DOHH2 (cell line): ENCODE data around the gene CNN3.

Experiments
- H3F3A ChIP-seq: fragments of 200-600 bp; sonication (generic), shearing (Covaris generic); 2 replicates; pipeline ENCODE4 v1.6.0; 2016; ENCODE audit warnings: antibody characterized with exemption, mild to moderate bottlenecking; ENCODE audit not compliant: control insufficient read depth, insufficient read depth
- H3K27ac ChIP-seq: fragments of 200-600 bp; sonication (generic); 2 replicates; pipeline ENCODE4 v1.5.1; 2014; ENCODE audit warnings: low read depth, mild to moderate bottlenecking, low read length, moderate library complexity
- H3K27me3 ChIP-seq: fragments of 200-600 bp; sonication (generic); 2 replicates; pipeline ENCODE4 v1.6.1; 2014; ENCODE audit warnings: mild to moderate bottlenecking, low read length, mixed read lengths; ENCODE audit not compliant: control insufficient read depth
- H3K36me3 ChIP-seq: fragments of 200-600 bp; sonication (generic); 2 replicates; pipeline ENCODE4 v1.6.1; 2014; ENCODE audit warnings: mild to moderate bottlenecking, low read length, moderate library complexity, mixed read lengths; ENCODE audit not compliant: control insufficient read depth
- H3K4me1 ChIP-seq: fragments of 200-600 bp; sonication (generic); 2 replicates; pipeline ENCODE4 v1.6.1; 2014; ENCODE audit warnings: mild to moderate bottlenecking, low read length, mixed read lengths; ENCODE audit not compliant: control insufficient read depth
- H3K4me2 ChIP-seq: fragments of 200-600 bp; sonication (generic); 2 replicates; pipeline ENCODE4 v1.6.0; 2014; ENCODE audit warnings: mild to moderate bottlenecking, low read length, moderate library complexity
- H3K4me3 ChIP-seq: fragments of 200-600 bp; sonication (generic); 2 replicates; pipeline ENCODE4 v1.5.1; 2014; ENCODE audit warnings: mild to moderate bottlenecking, low read length, mixed read lengths
- H3K79me2 ChIP-seq: fragments of 200-600 bp; sonication (generic); 2 replicates; pipeline ENCODE4 v1.6.1; 2014; ENCODE audit warnings: mild to moderate bottlenecking, low read length, mixed read lengths; ENCODE audit not compliant: control insufficient read depth
- H3K9me2 ChIP-seq: fragments of 200-600 bp; sonication (generic); replicated peaks from 2 replicates; pipeline ENCODE4 v1.6.1; 2014; ENCODE audit warnings: mild to moderate bottlenecking, low read length, mixed read lengths; ENCODE audit not compliant: control insufficient read depth
- H3K9me3 ChIP-seq: fragments of 200-600 bp; sonication (generic); 2 replicates; pipeline ENCODE4 v1.6.1; 2014; ENCODE audit warnings: antibody characterized with exemption, low read length, mixed read lengths; ENCODE audit not compliant: control insufficient read depth, insufficient read depth
- H4K20me1 ChIP-seq: fragments of 200-600 bp; sonication (generic); 2 replicates; pipeline ENCODE4 v1.6.0; 2014; ENCODE audit warnings: low read depth, mild to moderate bottlenecking, antibody characterized with exemption, low read length, moderate library complexity; ENCODE audit not compliant: control insufficient read depth, insufficient read depth
- EZH2phosphoT487 ChIP-seq: fragments of 200-600 bp; sonication (generic); IDR thresholded peaks from 2 replicates; pipeline ENCODE4 v1.6.1; 2017; ENCODE audit warnings: borderline replicate concordance, mild to moderate bottlenecking, antibody characterized with exemption, low read length, moderate library complexity, mixed read lengths
- TF ChIP-seq, protein P1 (sequence below): fragments of 200-600 bp; sonication (generic); IDR thresholded peaks from one replicate; pipeline ENCODE4 v1.5.1; 2014; ENCODE audit warnings: antibody characterized with exemption, mild to moderate bottlenecking, low read depth, low read length; ENCODE audit not compliant: poor library complexity, severe bottlenecking

Gene CNN3

DNA sequence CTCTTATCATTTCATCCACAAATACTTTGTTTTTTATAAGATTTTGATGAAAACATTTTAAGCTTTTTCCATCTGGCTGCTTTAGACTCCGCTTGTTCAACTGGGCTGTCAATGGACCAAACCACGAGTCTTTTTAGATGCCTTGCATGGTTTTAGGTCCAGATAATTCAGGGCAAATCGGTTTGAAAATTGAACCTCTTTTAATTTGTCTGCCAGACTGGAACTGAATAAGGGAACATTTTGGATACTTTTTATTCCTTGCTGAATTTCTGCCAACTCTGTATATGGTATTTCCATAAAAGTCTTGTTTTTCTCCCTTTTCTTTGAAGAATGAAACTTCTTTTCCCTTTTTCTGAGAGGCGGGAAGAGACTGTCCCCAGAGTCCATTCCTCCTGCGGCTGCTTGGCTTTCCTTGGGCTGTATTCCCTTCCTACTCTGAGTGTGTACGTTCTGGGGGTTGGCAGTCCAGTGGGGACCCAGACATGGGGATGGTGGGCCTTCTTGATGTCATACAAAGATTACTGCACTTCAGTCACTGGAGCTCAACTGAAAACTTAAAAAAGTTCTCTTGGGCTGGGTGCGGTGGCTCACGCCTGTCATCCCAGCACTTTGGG lies 46.5 kb upstream of the CNN3 start:
- TF ChIP-seq EZH2phosphoT487, result no peak
- TF ChIP-seq, protein P1, sequence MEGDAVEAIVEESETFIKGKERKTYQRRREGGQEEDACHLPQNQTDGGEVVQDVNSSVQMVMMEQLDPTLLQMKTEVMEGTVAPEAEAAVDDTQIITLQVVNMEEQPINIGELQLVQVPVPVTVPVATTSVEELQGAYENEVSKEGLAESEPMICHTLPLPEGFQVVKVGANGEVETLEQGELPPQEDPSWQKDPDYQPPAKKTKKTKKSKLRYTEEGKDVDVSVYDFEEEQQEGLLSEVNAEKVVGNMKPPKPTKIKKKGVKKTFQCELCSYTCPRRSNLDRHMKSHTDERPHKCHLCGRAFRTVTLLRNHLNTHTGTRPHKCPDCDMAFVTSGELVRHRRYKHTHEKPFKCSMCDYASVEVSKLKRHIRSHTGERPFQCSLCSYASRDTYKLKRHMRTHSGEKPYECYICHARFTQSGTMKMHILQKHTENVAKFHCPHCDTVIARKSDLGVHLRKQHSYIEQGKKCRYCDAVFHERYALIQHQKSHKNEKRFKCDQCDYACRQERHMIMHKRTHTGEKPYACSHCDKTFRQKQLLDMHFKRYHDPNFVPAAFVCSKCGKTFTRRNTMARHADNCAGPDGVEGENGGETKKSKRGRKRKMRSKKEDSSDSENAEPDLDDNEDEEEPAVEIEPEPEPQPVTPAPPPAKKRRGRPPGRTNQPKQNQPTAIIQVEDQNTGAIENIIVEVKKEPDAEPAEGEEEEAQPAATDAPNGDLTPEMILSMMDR, result no peak
- Histone ChIP-seq H3K4me1 (peaks cover 2% of the 10 kb centered on the region), H4K20me1 (no peaks in the 10 kb centered on the region), H3K79me2 (no peaks in the 10 kb centered on the region), H3K9me2 (no peaks in the 10 kb centered on the region), H3K4me3 (no peak overlapping the region), H3K27me3 (no peaks in the 10 kb centered on the region), H3K36me3 (no peaks in the 10 kb centered on the region), H3K9me3 (no peaks in the 10 kb centered on the region), H3F3A (no peaks in the 10 kb centered on the region), H3K27ac (no peak overlapping the region), H3K4me2 (no peak overlapping the region)

DNA sequence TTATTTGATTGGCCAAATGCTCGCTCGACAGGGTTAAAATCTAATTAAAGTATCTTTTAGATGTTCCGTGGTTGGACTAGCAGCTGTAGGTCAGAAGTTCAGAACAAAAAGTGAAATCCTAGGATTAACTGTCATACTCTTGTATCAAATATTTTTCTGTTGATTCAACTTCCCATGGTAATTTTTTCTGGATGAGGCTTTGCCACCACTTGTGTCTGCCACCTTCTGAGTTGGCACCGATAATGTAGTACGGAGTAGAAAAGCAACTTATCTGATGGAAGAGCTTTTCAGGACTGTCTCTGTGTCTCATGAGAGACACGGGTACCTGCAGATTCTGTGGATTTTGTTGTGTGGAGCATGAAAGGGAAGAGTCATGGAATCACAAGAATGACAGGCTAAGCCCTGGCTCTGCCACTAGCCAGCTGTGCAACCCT lies 44.6 kb upstream of the CNN3 start:
- H3K27ac ChIP-seq, result no peak overlapping the region
- no peaks in the 10 kb centered on the region for H3K79me2 ChIP-seq
- no peaks in the 10 kb centered on the region for H3K9me3 ChIP-seq
- no peak overlapping the region for H3K4me2 ChIP-seq
- no peak overlapping the region for H3K4me3 ChIP-seq
- no peaks in the 10 kb centered on the region for H3F3A ChIP-seq
- H4K20me1 ChIP-seq, result no peaks in the 10 kb centered on the region
- TF ChIP-seq EZH2phosphoT487, result no peak
- TF ChIP-seq, protein P1, result no peak
- H3K4me1 ChIP-seq, result no peaks in the 10 kb centered on the region
- no peaks in the 10 kb centered on the region for H3K36me3 ChIP-seq
- H3K9me2 ChIP-seq, result no peaks in the 10 kb centered on the region
- H3K27me3 ChIP-seq, result no peaks in the 10 kb centered on the region

DNA sequence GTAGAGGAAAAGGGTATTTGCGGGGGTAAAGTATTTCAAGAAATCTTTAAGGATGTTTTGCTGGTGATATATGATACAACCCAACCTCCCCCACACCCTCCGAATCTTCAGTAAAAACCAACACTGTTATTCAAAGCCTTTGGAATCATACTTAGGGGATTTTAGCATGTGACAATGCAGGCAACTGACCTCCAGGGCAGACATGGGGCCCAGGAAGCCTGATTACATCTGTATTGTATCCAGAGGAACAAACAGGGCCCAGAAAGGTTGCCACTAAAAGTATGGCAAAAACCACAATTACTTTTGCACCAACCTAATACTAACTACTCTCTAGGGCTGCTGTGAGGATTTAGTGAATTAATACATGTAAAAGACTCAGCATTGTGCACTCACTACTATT lies 43.9 kb upstream of the CNN3 start:
- Histone ChIP-seq H3K9me2 (no peaks in the 10 kb centered on the region), H3K4me1 (peaks cover 5% of the 10 kb centered on the region), H3F3A (no peaks in the 10 kb centered on the region), H3K36me3 (no peaks in the 10 kb centered on the region), H4K20me1 (no peaks in the 10 kb centered on the region), H3K4me2 (no peak overlapping the region), H3K9me3 (no peaks in the 10 kb centered on the region), H3K27me3 (no peaks in the 10 kb centered on the region), H3K4me3 (no peak overlapping the region), H3K27ac (no peak overlapping the region), H3K79me2 (no peaks in the 10 kb centered on the region)
- TF ChIP-seq EZH2phosphoT487, result no peak
- TF ChIP-seq, protein P1, result no peak

DNA sequence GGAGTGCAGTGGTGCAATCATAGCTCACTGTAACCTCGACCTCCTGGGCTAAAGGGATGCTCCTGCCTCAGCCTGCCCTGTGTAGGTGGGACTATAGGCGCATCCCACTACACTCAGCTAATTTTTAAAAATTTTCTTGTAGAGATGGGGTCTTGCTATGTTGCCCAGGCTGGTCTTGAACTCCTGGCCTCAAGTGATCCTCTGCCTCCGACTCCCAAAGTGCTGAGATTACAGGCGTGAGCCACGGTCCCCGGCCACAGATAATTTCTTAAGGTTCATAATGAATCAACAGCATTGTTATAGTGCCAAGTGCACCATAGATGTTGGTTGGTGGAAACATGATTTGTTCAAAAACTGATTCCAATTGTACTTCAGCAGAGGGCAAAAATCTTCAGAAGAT lies 42.2 kb upstream of the CNN3 start:
- Histone ChIP-seq H3K36me3 (no peaks in the 10 kb centered on the region), H3K4me1 (peaks cover 12% of the 10 kb centered on the region)

More for the DNA sequence above, 42.2 kb upstream of the CNN3 start:
- Histone ChIP-seq H3K9me2 (no peaks in the 10 kb centered on the region), H3F3A (no peaks in the 10 kb centered on the region), H3K27ac (no peak overlapping the region), H3K4me2 (no peak overlapping the region), H3K9me3 (no peaks in the 10 kb centered on the region), H3K27me3 (no peaks in the 10 kb centered on the region), H3K79me2 (no peaks in the 10 kb centered on the region), H4K20me1 (no peaks in the 10 kb centered on the region), H3K4me3 (no peak overlapping the region)
- TF ChIP-seq EZH2phosphoT487, result no peak
- TF ChIP-seq, protein P1, result no peak
